Measurements from ENCODE around the gene CCDC28A.

DNA sequence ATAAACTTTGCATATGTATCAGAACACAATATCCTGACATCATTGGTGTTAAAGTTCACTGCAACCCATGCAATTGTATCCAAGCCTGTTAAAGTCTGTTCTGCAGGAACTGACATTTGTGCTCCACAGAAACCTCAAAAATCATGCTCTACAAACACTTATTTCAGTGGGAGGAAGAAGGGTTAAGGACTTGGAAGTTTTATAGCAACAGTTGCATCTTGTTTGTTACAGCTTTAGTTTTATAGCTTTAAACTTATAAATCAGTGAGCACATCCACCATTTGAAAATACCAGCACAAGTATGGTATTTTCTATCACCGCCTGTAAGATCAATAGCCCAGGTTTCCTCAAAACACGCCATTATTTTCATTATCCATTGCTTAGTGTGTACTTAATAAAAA lies 23.2 kb downstream of the CCDC28A start:
- TF ChIP-seq, protein P1, sequence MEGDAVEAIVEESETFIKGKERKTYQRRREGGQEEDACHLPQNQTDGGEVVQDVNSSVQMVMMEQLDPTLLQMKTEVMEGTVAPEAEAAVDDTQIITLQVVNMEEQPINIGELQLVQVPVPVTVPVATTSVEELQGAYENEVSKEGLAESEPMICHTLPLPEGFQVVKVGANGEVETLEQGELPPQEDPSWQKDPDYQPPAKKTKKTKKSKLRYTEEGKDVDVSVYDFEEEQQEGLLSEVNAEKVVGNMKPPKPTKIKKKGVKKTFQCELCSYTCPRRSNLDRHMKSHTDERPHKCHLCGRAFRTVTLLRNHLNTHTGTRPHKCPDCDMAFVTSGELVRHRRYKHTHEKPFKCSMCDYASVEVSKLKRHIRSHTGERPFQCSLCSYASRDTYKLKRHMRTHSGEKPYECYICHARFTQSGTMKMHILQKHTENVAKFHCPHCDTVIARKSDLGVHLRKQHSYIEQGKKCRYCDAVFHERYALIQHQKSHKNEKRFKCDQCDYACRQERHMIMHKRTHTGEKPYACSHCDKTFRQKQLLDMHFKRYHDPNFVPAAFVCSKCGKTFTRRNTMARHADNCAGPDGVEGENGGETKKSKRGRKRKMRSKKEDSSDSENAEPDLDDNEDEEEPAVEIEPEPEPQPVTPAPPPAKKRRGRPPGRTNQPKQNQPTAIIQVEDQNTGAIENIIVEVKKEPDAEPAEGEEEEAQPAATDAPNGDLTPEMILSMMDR (IDR thresholded peaks at IDR 0.05) = no peak
- no peak for TF ChIP-seq POLR2A (IDR thresholded peaks at IDR 0.05; ENCODE audit: low read length)
- TF ChIP-seq CHD4 (IDR thresholded peaks at IDR 0.05; ENCODE audit: borderline replicate concordance) = no peak
- no peak for TF ChIP-seq EP300 (IDR thresholded peaks at IDR 0.05)
- TF ChIP-seq, protein P2, sequence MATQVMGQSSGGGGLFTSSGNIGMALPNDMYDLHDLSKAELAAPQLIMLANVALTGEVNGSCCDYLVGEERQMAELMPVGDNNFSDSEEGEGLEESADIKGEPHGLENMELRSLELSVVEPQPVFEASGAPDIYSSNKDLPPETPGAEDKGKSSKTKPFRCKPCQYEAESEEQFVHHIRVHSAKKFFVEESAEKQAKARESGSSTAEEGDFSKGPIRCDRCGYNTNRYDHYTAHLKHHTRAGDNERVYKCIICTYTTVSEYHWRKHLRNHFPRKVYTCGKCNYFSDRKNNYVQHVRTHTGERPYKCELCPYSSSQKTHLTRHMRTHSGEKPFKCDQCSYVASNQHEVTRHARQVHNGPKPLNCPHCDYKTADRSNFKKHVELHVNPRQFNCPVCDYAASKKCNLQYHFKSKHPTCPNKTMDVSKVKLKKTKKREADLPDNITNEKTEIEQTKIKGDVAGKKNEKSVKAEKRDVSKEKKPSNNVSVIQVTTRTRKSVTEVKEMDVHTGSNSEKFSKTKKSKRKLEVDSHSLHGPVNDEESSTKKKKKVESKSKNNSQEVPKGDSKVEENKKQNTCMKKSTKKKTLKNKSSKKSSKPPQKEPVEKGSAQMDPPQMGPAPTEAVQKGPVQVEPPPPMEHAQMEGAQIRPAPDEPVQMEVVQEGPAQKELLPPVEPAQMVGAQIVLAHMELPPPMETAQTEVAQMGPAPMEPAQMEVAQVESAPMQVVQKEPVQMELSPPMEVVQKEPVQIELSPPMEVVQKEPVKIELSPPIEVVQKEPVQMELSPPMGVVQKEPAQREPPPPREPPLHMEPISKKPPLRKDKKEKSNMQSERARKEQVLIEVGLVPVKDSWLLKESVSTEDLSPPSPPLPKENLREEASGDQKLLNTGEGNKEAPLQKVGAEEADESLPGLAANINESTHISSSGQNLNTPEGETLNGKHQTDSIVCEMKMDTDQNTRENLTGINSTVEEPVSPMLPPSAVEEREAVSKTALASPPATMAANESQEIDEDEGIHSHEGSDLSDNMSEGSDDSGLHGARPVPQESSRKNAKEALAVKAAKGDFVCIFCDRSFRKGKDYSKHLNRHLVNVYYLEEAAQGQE (IDR thresholded peaks at IDR 0.05) = no peak
- TF ChIP-seq BHLHE40 (IDR thresholded peaks at IDR 0.05; ENCODE audit: low read depth, low read length) = no peak
- TF ChIP-seq CEBPB (IDR thresholded peaks at IDR 0.05) = no peak

Data from A549 (cell line).